HCT116 (cell line): ENCODE data around the gene TLK1. TPM values are rescaled to one million over a fixed set of nuclear protein-coding genes. Genes with fewer than 3 reads are reported as not detected.
"Not testable (repeated sequence)": the region's sequence is repeated elsewhere in the genome, so short reads cannot be mapped to it uniquely, and the experiment has no call there.

Experiments used
- ATAC-seq: fragments of 200-7000 bp; cut with Tn5 transposase; 2 replicates; pipeline ENCODE4 v1.9.1; 2020; ENCODE audit warnings: mild to moderate bottlenecking, moderate library complexity
- BruUV-seq: library from RNA; stranded (reverse); fragments of 400-500 nt; replicated peaks from 2 replicates; lab custom pipeline; 2021; lab: Mats Ljungman, UMichigan
- CTCF ChIA-PET: fragments of 300-600 bp; sonication (Branson Sonifier 250); formaldehyde crosslinking; loops from one replicate; lab custom pipeline; 2021; ENCODE audit warnings: antibody characterized with exemption; lab: Charles Lee
- POLR2A ChIA-PET: fragments of 300-600, 350-600 bp; sonication (Branson Sonifier 250); formaldehyde crosslinking; loops from one replicate; lab custom pipeline; 2021; ENCODE audit warnings: antibody characterized with exemption; lab: Charles Lee
- RAD21 ChIA-PET, 2 experiments: fragments of 300-600 bp; sonication (Branson Sonifier 250); formaldehyde crosslinking; loops; one replicate each; lab custom pipeline; 2023; ENCODE audit warnings: low total read pairs in 2 of 2; ENCODE audit not compliant: uncharacterized antibody in 2 of 2, unreplicated experiment in 2 of 2, low non-redundant PET in 1 of 2; lab: Charles Lee
- DNase-seq: peaks from one replicate; pipeline ENCODE4 v3.0.0-alpha.2; 2010; ENCODE audit warnings: low read depth, low spot score
- H2AFZ ChIP-seq: fragments of 200-600 bp; shearing (Covaris generic), sonication (generic); 2 replicates; pipeline ENCODE4 v1.6.1; 2017; ENCODE audit warnings: low read depth, mixed run types, mixed read lengths, antibody characterized with exemption, low read length; ENCODE audit not compliant: poor library complexity, severe bottlenecking
- H3K27ac ChIP-seq: 2 replicates; pipeline ENCODE4 v1.5.1; 2012; ENCODE audit warnings: low read depth, low read length
- H3K27me3 ChIP-seq: fragments of 200-600 bp; sonication (generic); 2 replicates; pipeline ENCODE4 v1.6.1; 2016; ENCODE audit warnings: mixed run types, low read length, mixed read lengths; ENCODE audit not compliant: insufficient read depth
- H3K36me3 ChIP-seq, 2 experiments: fragments of 200-500 bp in 1 of 2; fragments of 200-600 bp in 1 of 2; sonication (Bioruptor generic) in 1 of 2; sonication (generic) in 1 of 2; 2 replicates each; pipeline versions ENCODE4 v1.5.1 to v1.6.1; 2014 to 2016; ENCODE audit warnings: low read length in 2 of 2, inconsistent platforms in 1 of 2, mixed read lengths in 1 of 2, mixed run types in 1 of 2; ENCODE audit not compliant: insufficient read depth in 2 of 2, control insufficient read depth in 1 of 2
- H3K4me1 ChIP-seq, 2 experiments: fragments of 200-600 bp in 1 of 2; sonication (generic) in 1 of 2; 2 replicates each; pipeline versions ENCODE4 v1.5.1 to v1.6.1; 2012 to 2017; ENCODE audit warnings: low read length in 2 of 2, inconsistent platforms in 1 of 2, mild to moderate bottlenecking in 1 of 2, mixed read lengths in 1 of 2, mixed run types in 1 of 2, moderate library complexity in 1 of 2; ENCODE audit not compliant: insufficient read depth in 2 of 2, control insufficient read depth in 1 of 2
- H3K4me2 ChIP-seq: fragments of 200-600 bp; sonication (generic); 2 replicates; pipeline ENCODE4 v1.6.1; 2017; ENCODE audit warnings: mixed run types, low read length, mixed read lengths
- H3K4me3 ChIP-seq, 2 experiments: fragments of 200-600 bp in 1 of 2; sonication (generic) in 1 of 2; replicated peaks in 1 of 2; 2 replicates each; pipeline ENCODE4 v1.5.1; 2011 to 2016; ENCODE audit warnings: low read length in 2 of 2, control low read depth in 1 of 2, low read depth in 1 of 2, mild to moderate bottlenecking in 1 of 2, mixed read lengths in 1 of 2, mixed run types in 1 of 2
- H3K79me2 ChIP-seq: fragments of 200-600 bp; sonication (generic); 2 replicates; pipeline ENCODE4 v1.6.1; 2017; ENCODE audit warnings: mild to moderate bottlenecking, mixed run types, low read length, moderate library complexity, mixed read lengths; ENCODE audit not compliant: insufficient read depth
- H3K9ac ChIP-seq: fragments of 200-600 bp; sonication (generic); 2 replicates; pipeline ENCODE4 v1.6.1; 2016; ENCODE audit warnings: low read length, mixed read lengths
- H3K9me2 ChIP-seq: fragments of 200-600 bp; sonication (generic), shearing (Covaris generic); 2 replicates; pipeline ENCODE4 v1.6.1; 2017; ENCODE audit warnings: mixed run types, mild to moderate bottlenecking, moderate library complexity; ENCODE audit not compliant: insufficient read depth
- H3K9me3 ChIP-seq, 2 experiments: fragments of 200-500 bp in 1 of 2; fragments of 200-600 bp in 1 of 2; sonication (Bioruptor generic) in 1 of 2; sonication (generic) in 1 of 2; 2 replicates each; pipeline ENCODE4 v1.6.1; 2014 to 2017; ENCODE audit warnings: low read length in 2 of 2, mixed read lengths in 2 of 2, inconsistent platforms in 1 of 2, low read depth in 1 of 2, mild to moderate bottlenecking in 1 of 2, mixed run types in 1 of 2, moderate library complexity in 1 of 2; ENCODE audit not compliant: control insufficient read depth in 1 of 2, insufficient read depth in 1 of 2
- H4K20me1 ChIP-seq: fragments of 200-600 bp; sonication (generic), shearing (Covaris generic); 2 replicates; pipeline ENCODE4 v1.6.1; 2017; ENCODE audit warnings: mixed run types, mild to moderate bottlenecking, moderate library complexity; ENCODE audit not compliant: insufficient read depth
- POLR2AphosphoS5 ChIP-seq: IDR thresholded peaks from 2 replicates; pipeline ENCODE4 v1.6.1; 2011; ENCODE audit warnings: mild to moderate bottlenecking, low read depth, low read length, moderate library complexity
- intact Hi-C: fragments of 100-400 bp; cut with micrococcal nuclease; formaldehyde crosslinking; loops from 2 replicates; pipeline ENCODE4 v1.10.0; 2022
- total RNA-seq: library from RNA; stranded (reverse); gene quantifications from one replicate; pipeline ENCODE4 v1.2.1, GENCODE V29; 2021; ENCODE audit not compliant: unreplicated experiment

Gene TLK1
- total RNA-seq, 1 experiment from 2014 or later = 57.7 TPM

DNA sequence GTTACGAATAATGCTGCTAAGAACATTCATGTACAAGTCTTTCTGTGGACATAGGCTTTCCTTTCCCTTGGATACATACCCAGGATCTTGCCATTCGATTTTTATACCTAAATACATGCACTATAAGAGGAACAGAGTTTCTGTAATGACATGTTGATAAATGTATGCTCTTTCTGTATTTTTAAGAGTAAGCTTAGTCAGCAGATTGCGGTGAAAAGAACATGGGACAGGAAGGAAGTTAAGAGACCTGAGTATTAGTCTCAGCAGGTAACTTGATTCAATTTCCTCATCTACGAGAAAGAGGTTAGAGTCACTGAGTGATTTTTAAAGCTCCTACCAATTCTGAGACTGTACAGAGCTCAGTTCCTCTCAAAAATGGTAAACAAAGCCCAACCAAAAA lies 2.6 kb upstream of the TLK1 start:
- intact Hi-C loops = no loop called here
- Histone ChIP-seq H3K36me3 (no peaks in the 10 kb centered on the region), H4K20me1 (no peaks in the 10 kb centered on the region), H3K4me2 (no peak overlapping the region), H3K27ac (no peak overlapping the region), H3K79me2 (peaks cover 17% of the 10 kb centered on the region), H3K9me3 (no peaks in the 10 kb centered on the region), H3K9me2 (no peaks in the 10 kb centered on the region), H3K4me3 (no peak overlapping the region), H3K9ac (no peak overlapping the region), H3K4me1 (peaks cover 4 to 19% of the 10 kb centered on the region in 2 experiments; a peak in 3 of 4 replicates), H2AFZ (no peak overlapping the region), H3K27me3 (no peaks in the 10 kb centered on the region)
- TF ChIP-seq POLR2AphosphoS5 = no peak
- no TSS peak for BruUV-seq
- DNase-seq (no peak), ATAC-seq (no peak)
- ChIA-PET CTCF (interaction anchor here (1.7 kb wide), 1 partner anchor 253 kb away, joined by 4 read pairs; no protein-coding TSS in a partner anchor), RAD21 (no interaction called here), POLR2A (no interaction called here)

- H3K9me2 ChIP-seq, POLR2A ChIA-PET, intact Hi-C loops, H3K27me3 ChIP-seq, BruUV-seq, H2AFZ ChIP-seq, H3K27ac ChIP-seq, DNase-seq, H3K4me2 ChIP-seq, H4K20me1 ChIP-seq, H3K9ac ChIP-seq, H3K4me3 ChIP-seq, H3K36me3 ChIP-seq, ATAC-seq, H3K9me3 ChIP-seq: not testable (repeated sequence)
- H3K4me1 ChIP-seq = peaks cover 4 to 19% of the 10 kb centered on the region in 2 experiments; a peak in 3 of 4 replicates
- peaks cover 23% of the 10 kb centered on the region for H3K79me2 ChIP-seq
- ChIA-PET RAD21 (interaction anchor here in 1 of 2 experiments (0.6 kb wide), 1 partner anchor 79 kb away, joined by 4 read pairs; no protein-coding TSS in a partner anchor), CTCF (interaction anchor here (1.7 kb wide), 1 partner anchor 254 kb away, joined by 4 read pairs; no protein-coding TSS in a partner anchor)
Measured at GRCh38 chr2:171162522-171163197, 2.0 kb upstream of the TLK1 start.
